Upper lobe of left lung (tissue), 6 donors: ENCODE data around the gene SMIM14. TPM values are rescaled to one million over a fixed set of nuclear protein-coding genes. Genes with fewer than 3 reads are reported as not detected.
"Not testable (repeated sequence)": the region's sequence is repeated elsewhere in the genome, so short reads cannot be mapped to it uniquely, and the experiment has no call there.

Source experiments
- ATAC-seq, 2 donors: fragments of 200-7000 bp; cut with Tn5 transposase; one replicate each; pipeline ENCODE4 v1.9.1; 2022; ENCODE audit warnings: mild to moderate bottlenecking in 2 of 2, moderate library complexity in 2 of 2; ENCODE audit not compliant: low FRiP score in 2 of 2
- DNase-seq, 2 donors: peaks; one replicate each; pipeline ENCODE4 v3.0.0-alpha.2; 2019 to 2020
- H3K27ac ChIP-seq, 4 donors: fragments of 200-600 bp; sonication (generic); one replicate each; pipeline ENCODE4 v1.5.1; 2016 to 2019
- H3K27me3 ChIP-seq, 4 donors: fragments of 200-600 bp; sonication (generic); one replicate each; pipeline ENCODE4 v1.5.1; 2017 to 2019
- H3K36me3 ChIP-seq, 4 donors: fragments of 200-600 bp; sonication (generic); one replicate each; pipeline ENCODE4 v1.5.1; 2016 to 2019
- H3K4me1 ChIP-seq, 4 donors: fragments of 200-600 bp; sonication (generic); one replicate each; pipeline ENCODE4 v1.5.1; 2018 to 2019
- H3K4me3 ChIP-seq, 4 donors: fragments of 200-600 bp; sonication (generic); one replicate each; pipeline ENCODE4 v1.5.1; 2017 to 2019; ENCODE audit warnings: mild to moderate bottlenecking in 2 of 4, moderate library complexity in 1 of 4
- H3K9me3 ChIP-seq, 4 donors: fragments of 200-600 bp; sonication (generic); one replicate each; pipeline ENCODE4 v1.5.1; 2018 to 2019
- EP300 ChIP-seq, 4 donors: sonication (generic); formaldehyde crosslinking; IDR thresholded peaks; one replicate each; pipeline ENCODE4 v1.5.1; 2017; ENCODE audit warnings: antibody characterized with exemption in 4 of 4, control low read depth in 2 of 4
- POLR2A ChIP-seq, 4 donors: fragments of 450-650 bp; IDR thresholded peaks; one replicate each; pipeline ENCODE4 v1.5.1; 2016 to 2017; ENCODE audit warnings: antibody characterized with exemption in 4 of 4, mild to moderate bottlenecking in 2 of 4
- POLR2AphosphoS5 ChIP-seq, 2 donors: sonication (generic); formaldehyde crosslinking; IDR thresholded peaks; one replicate each; pipeline ENCODE4 v1.5.1; 2017; ENCODE audit warnings: antibody characterized with exemption in 2 of 2
- WGBS, 2 donors: methylation state at CpG; one replicate each; pipeline ENCODE4 v1.1.5; 2017 to 2018; 5-methylcytosine and 5-hydroxymethylcytosine counted together
- total RNA-seq, 6 donors: library from RNA; depleted of rRNA in 4 of 6; stranded (reverse); fragments of >200 nt in 4 of 6; gene quantifications; one replicate each; pipeline versions ENCODE4 v1.1.0 to v1.2.1, GENCODE V29; 2016 to 2021
- TF ChIP-seq, protein P1 (sequence below), 6 experiments: fragments of 450-650 bp in 4 of 6; fragments of 200-600 bp in 2 of 6; sonication (generic) in 2 of 6; IDR thresholded peaks; one replicate each; pipeline ENCODE4 v1.5.1; 2016 to 2019; ENCODE audit warnings: antibody characterized with exemption in 6 of 6
- donor health status: DM: no; HTN: no; CAD: no; lungs with moderate emphysema.
- donor health status: DM: no; HTN: yes; CAD: no; lungs with severe emphysema.

The SMIM14 gene
- total RNA-seq, 6 donors from 2014 or later = 24.1 to 80.5 (median 40.4) TPM

DNA sequence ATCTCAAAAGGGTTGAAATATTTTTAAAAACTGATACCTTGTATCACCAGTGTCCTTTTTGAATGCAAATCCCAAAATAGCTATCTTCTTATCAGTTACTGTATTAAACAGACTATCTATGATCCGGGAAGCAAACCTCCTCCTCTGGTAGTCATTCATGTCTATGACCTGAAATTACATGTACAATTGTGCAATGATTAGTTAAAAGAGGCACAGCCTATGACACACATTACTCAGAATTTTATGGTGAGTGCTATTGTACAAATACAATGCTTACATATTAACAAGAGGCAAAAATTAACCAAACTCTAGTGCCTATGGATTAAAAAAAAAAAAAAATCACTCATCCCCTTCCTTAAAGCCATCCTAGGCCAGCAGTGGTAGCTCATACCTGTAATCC is 133.1 kb downstream of the SMIM14 start:
- no peak for DNase-seq
- Histone ChIP-seq H3K4me3 (no peak overlapping the region), H3K4me1 (no peaks in the 10 kb centered on the region), H3K27me3 (no peaks in the 10 kb centered on the region), H3K27ac (no peak overlapping the region), H3K36me3 (peaks cover 43 to 100% (median 73%) of the 10 kb centered on the region in 4 donors), H3K9me3 (no peaks in the 10 kb centered on the region)
- WGBS, 2 donors = 63 to 77% methylated on average over 1 of the region's 1 CpG
- no peak for ATAC-seq
- TF ChIP-seq EP300 (IDR thresholded peaks at IDR 0.05) (no peak), POLR2A (IDR thresholded peaks at IDR 0.05) (no peak), POLR2AphosphoS5 (IDR thresholded peaks at IDR 0.05) (no peak)
- TF ChIP-seq, protein P1, sequence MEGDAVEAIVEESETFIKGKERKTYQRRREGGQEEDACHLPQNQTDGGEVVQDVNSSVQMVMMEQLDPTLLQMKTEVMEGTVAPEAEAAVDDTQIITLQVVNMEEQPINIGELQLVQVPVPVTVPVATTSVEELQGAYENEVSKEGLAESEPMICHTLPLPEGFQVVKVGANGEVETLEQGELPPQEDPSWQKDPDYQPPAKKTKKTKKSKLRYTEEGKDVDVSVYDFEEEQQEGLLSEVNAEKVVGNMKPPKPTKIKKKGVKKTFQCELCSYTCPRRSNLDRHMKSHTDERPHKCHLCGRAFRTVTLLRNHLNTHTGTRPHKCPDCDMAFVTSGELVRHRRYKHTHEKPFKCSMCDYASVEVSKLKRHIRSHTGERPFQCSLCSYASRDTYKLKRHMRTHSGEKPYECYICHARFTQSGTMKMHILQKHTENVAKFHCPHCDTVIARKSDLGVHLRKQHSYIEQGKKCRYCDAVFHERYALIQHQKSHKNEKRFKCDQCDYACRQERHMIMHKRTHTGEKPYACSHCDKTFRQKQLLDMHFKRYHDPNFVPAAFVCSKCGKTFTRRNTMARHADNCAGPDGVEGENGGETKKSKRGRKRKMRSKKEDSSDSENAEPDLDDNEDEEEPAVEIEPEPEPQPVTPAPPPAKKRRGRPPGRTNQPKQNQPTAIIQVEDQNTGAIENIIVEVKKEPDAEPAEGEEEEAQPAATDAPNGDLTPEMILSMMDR (IDR thresholded peaks at IDR 0.05) = no peak

DNA sequence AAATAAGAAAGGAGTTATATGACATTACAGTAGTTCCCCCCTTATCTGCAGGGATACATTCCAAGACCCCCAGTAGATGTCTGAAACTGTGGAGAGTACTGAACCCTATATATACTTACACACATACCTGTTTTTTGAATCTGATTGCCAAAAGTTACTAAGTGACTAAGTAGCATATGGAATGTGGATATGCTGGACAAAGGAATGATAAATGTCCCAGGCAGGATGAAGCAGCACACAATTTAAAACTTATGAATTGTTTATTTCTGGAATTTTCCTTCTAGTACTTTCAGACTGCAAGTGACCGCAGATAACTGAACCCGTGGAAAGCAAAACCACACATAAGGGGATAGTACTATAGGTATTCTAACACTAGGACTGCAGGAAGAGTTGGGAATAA is 134.1 kb downstream of the SMIM14 start:
- TF ChIP-seq POLR2A (IDR thresholded peaks at IDR 0.05) (no peak), EP300 (IDR thresholded peaks at IDR 0.05) (no peak), POLR2AphosphoS5 (IDR thresholded peaks at IDR 0.05) (no peak)
- TF ChIP-seq, protein P1 (IDR thresholded peaks at IDR 0.05) = no peak
- 95 to 100% methylated on average over 2 of the region's 2 CpGs for WGBS, 2 donors
- Histone ChIP-seq H3K27ac (no peak overlapping the region), H3K36me3 (peaks cover 43 to 98% (median 70%) of the 10 kb centered on the region in 4 donors), H3K27me3 (no peaks in the 10 kb centered on the region), H3K9me3 (no peaks in the 10 kb centered on the region), H3K4me1 (no peaks in the 10 kb centered on the region), H3K4me3 (no peak overlapping the region)
- DNase-seq (no peak), ATAC-seq (no peak)

DNA sequence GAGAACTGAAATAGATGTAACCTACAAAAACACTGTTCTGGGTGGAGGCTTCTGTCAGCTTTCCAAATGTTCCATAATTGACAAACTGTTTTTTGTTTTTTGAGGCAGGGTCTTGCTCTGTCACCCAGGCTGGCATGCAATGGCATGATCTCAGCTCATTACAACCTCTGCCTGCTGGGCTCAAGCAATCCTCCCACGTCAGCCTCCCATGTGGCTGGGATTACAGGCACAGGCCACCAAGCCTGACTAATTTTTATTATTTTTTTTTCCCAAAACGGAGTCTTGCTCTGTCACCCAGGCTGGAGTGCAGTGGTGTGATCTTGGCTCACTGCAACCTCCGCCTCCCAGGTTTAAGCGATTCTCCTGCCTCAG is 136.0 kb downstream of the SMIM14 start:
- ATAC-seq = peak in 1 of 2 donors; percentile 68
- H3K4me1 ChIP-seq, H3K27me3 ChIP-seq, DNase-seq, H3K27ac ChIP-seq, H3K9me3 ChIP-seq, H3K4me3 ChIP-seq: not testable (repeated sequence)
- 94 to 97% methylated on average over 4 of the region's 4 CpGs for WGBS, 2 donors
- peaks cover 38 to 90% (median 56%) of the 10 kb centered on the region in 4 donors for H3K36me3 ChIP-seq

DNA sequence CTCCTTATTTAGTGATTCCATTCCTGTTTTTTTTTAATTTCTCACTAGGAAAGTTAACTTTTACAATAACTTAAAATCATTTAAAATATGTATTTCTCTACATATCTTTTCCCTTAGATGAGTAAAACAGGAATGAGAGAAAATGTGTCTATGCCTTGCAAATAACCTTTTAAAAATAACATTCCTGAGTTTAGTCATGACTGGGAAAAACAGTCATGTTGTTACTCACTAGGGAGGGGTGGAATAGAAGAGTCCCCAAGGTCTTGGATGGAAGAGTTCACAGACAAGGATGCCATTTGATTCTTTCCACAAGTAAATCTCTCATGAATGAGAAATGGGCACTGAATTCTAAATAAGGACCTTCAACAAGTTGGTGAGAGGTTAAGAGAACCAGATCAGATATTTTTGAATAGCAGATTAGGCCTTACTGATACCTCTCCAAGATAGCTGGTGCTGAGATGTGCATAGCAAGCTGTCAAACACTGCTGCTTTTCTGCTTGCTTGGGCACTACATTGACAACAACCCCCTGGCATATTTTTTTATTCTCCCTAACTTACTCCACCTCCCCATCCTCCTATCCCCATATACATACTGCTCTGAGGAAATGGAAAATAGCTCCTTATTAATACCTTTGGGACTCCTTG is 136.5 kb downstream of the SMIM14 start:
- TF ChIP-seq POLR2AphosphoS5 (IDR thresholded peaks at IDR 0.05) (no peak), POLR2A (IDR thresholded peaks at IDR 0.05) (no peak), EP300 (IDR thresholded peaks at IDR 0.05) (no peak)
- TF ChIP-seq, protein P1 (IDR thresholded peaks at IDR 0.05) = no peak
- no peak overlapping the region for H3K4me3 ChIP-seq
- H3K27ac ChIP-seq = no peak overlapping the region
- H3K36me3 ChIP-seq = peaks cover 36 to 85% (median 52%) of the 10 kb centered on the region in 4 donors
- H3K9me3 ChIP-seq = no peaks in the 10 kb centered on the region
- H3K4me1 ChIP-seq = no peaks in the 10 kb centered on the region
- DNase-seq (no peak), ATAC-seq (peak in 1 of 2 donors; percentile 90)
- H3K27me3 ChIP-seq = no peaks in the 10 kb centered on the region

DNA sequence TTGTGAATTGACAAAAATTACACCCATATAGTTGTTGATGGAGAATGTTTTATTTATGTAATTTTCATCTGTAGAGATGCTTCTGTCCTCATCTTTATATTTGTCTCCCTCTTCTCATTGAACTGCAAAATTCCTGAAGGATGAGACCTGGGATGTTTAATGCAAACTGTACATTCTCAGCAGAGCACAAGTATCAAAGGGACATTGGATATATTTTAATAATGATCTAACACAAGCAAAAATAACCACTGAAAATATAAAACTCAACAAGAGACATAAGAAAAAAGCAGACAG is 140.0 kb downstream of the SMIM14 start:
- ATAC-seq = no peak
- Histone ChIP-seq H3K27me3 (no peaks in the 10 kb centered on the region), H3K9me3 (no peaks in the 10 kb centered on the region), H3K36me3 (peaks cover 22 to 50% (median 26%) of the 10 kb centered on the region in 4 donors), H3K27ac (no peak overlapping the region), H3K4me1 (no peaks in the 10 kb centered on the region), H3K4me3 (no peak overlapping the region)
- TF ChIP-seq, protein P1 (IDR thresholded peaks at IDR 0.05) = no peak
- TF ChIP-seq EP300 (IDR thresholded peaks at IDR 0.05) (no peak), POLR2AphosphoS5 (IDR thresholded peaks at IDR 0.05) (no peak)
- no peak for DNase-seq
